Measurements from ENCODE around the gene ZBTB17.

GRCh38 chr1:15944308-15945010 lies 31.4 kb downstream of the ZBTB17 start:
- TF ChIP-seq CTCF (conservative IDR thresholded peaks at IDR 0.05; ENCODE audit: low read depth, low read length) (no peak), EZH2 (IDR thresholded peaks at IDR 0.05; ENCODE audit: low read length, unreplicated experiment) (no peak), EZH2phosphoT487 (IDR thresholded peaks at IDR 0.05; ENCODE audit: borderline replicate concordance, low read length) (no peak)

All from PC-3 (cell line).